HepG2 (cell line): ENCODE data around the gene SHC1. TPM values are rescaled to one million over a fixed set of nuclear protein-coding genes. Genes with fewer than 3 reads are reported as not detected.

Source experiments
- CSRNP1 ChIP-seq: sonication (generic); formaldehyde crosslinking; IDR thresholded peaks from 2 replicates; pipeline ENCODE4 v1.8.1; 2023; ENCODE audit warnings: mild to moderate bottlenecking, missing genetic modification reagents
- E2F1 ChIP-seq: sonication (generic); formaldehyde crosslinking; IDR thresholded peaks from 2 replicates; pipeline ENCODE4 v1.5.0; 2020; ENCODE audit warnings: missing genetic modification reagents
- HNF1A ChIP-seq, 2 experiments: sonication (generic) in 1 of 2; formaldehyde crosslinking in 1 of 2; IDR thresholded peaks; 2 replicates each; pipeline versions ENCODE4 v1.4.0 to v1.6.1; 2016 to 2020; ENCODE audit warnings: borderline replicate concordance in 1 of 2, low read depth in 1 of 2, mild to moderate bottlenecking in 1 of 2, missing genetic modification reagents in 1 of 2
- HOXA5 ChIP-seq: sonication (generic); formaldehyde crosslinking; IDR thresholded peaks from 2 replicates; pipeline ENCODE4 v1.4.0; 2020; ENCODE audit warnings: missing genetic modification reagents
- MAZ ChIP-seq, 2 experiments: sonication (generic) in 1 of 2; formaldehyde crosslinking in 1 of 2; IDR thresholded peaks; 2 replicates each; pipeline versions ENCODE4 v1.5.0 to v1.6.1; 2012 to 2020; ENCODE audit warnings: low read depth in 2 of 2, mild to moderate bottlenecking in 2 of 2, borderline replicate concordance in 1 of 2, improper control_type of control experiment in 1 of 2, low read length in 1 of 2, missing genetic modification reagents in 1 of 2, moderate library complexity in 1 of 2
- NCOR1 ChIP-seq: fragments of 200-600 bp; sonication (generic); IDR thresholded peaks from 2 replicates; pipeline ENCODE4 v1.7.0; 2017; ENCODE audit warnings: antibody characterized with exemption, low read length, borderline replicate concordance
- SMYD3 ChIP-seq: sonication (generic); formaldehyde crosslinking; IDR thresholded peaks from 2 replicates; pipeline ENCODE4 v1.8.1; 2023; ENCODE audit warnings: mild to moderate bottlenecking, missing genetic modification reagents
- SOX5 ChIP-seq: IDR thresholded peaks from 2 replicates; pipeline ENCODE4 v1.6.1; 2016; ENCODE audit warnings: borderline replicate concordance
- SYNCRIP ChIP-seq: fragments of 200-400 bp; formaldehyde crosslinking; IDR thresholded peaks from 2 replicates; pipeline ENCODE4 v1.6.1; 2018; ENCODE audit warnings: mild to moderate bottlenecking, low read depth, low read length; ENCODE audit not compliant: insufficient read depth
- ZNF530 ChIP-seq: sonication (generic); formaldehyde crosslinking; IDR thresholded peaks from 2 replicates; pipeline ENCODE4 v1.5.0; 2020; ENCODE audit warnings: low read depth, mild to moderate bottlenecking, missing genetic modification reagents
- ZNF609 ChIP-seq: sonication (generic); formaldehyde crosslinking; IDR thresholded peaks from 2 replicates; pipeline ENCODE4 v1.4.0; 2020; ENCODE audit warnings: mild to moderate bottlenecking, missing genetic modification reagents, borderline replicate concordance
- polyA plus RNA-seq, 8 experiments: library from polyadenylated mRNA; depleted of rRNA in 3 of 8; stranded (reverse) in 7 of 8; unstranded in 1 of 8; fragments of >200 nt; fragmentation: Illumina TruSeq in 4 of 8; extraction: Trizol in 4 of 8; gene quantifications; 2 replicates each; pipeline versions ENCODE4 v1.2.1 to v1.2.3, GENCODE V29; 2011 to 2016; ENCODE audit warnings: low read depth in 4 of 8, missing spikeins in 1 of 8, mixed read lengths in 1 of 8; ENCODE audit not compliant: insufficient read depth in 1 of 8
- total RNA-seq, 5 experiments: library from RNA; depleted of rRNA; stranded (reverse); fragments of >200 nt; fragmentation: Illumina TruSeq; extraction: Trizol; gene quantifications; 2 replicates each; pipeline ENCODE4 v1.2.3, GENCODE V29; 2016; ENCODE audit warnings: low read depth in 1 of 5

SHC1 gene
- total and polyA plus RNA-seq, 2 of the 13 experiments (the other 11 are each of a cell fraction or from before 2014, with no cell fraction given) = 52.0 to 137 TPM

- TF ChIP-seq ZNF609 (peak; percentile 59; the same call in 1 of the 2 replicates), HOXA5 (CRISPR knock-in tag) (peak; percentile 43; the same call in 1 of the 2 replicates), SYNCRIP (no peak), E2F1 (CRISPR knock-in tag) (peak; percentile 69), SMYD3 (CRISPR knock-in tag) (peak; percentile 62; the same call in 1 of the 2 replicates), HNF1A (IDR thresholded peaks at IDR 0.05; ENCODE audit: low read depth) (no peak), HNF1A (CRISPR knock-in tag; IDR thresholded peaks at IDR 0.05; ENCODE audit: borderline replicate concordance) (no peak), NCOR1 (0 out of 2 replicates have a peak, but pooled peaks have one; percentile 33), CSRNP1 (CRISPR knock-in tag) (peak; percentile 34; the same call in 1 of the 2 replicates), MAZ (IDR thresholded peaks at IDR 0.05; ENCODE audit: borderline replicate concordance, low read depth, low read length) (0 out of 2 replicates have a peak, but pooled peaks have one; percentile 16), MAZ (CRISPR knock-in tag; IDR thresholded peaks at IDR 0.05; ENCODE audit: low read depth) (peak; percentile 59; the same call in 1 of the 2 replicates), SOX5 (CRISPR knock-in tag) (peak; percentile 53; the same call in 1 of the 2 replicates), ZNF530 (CRISPR knock-in tag) (no peak)
These were observed 2.2 kb upstream of the SHC1 start (continued) for GRCh38 chr1:154972517-154973343.
